GM12892 (cell line): ENCODE data around the gene ADARB2.

Source experiments
- POLR2A ChIP-seq: IDR thresholded peaks from 2 replicates; pipeline ENCODE4 v1.6.1; 2011; ENCODE audit warnings: low read depth, low read length, control low read depth
- POLR2AphosphoS5 ChIP-seq: IDR thresholded peaks from 2 replicates; pipeline ENCODE4 v1.6.1; 2011; ENCODE audit warnings: low read depth, low read length, control low read depth

GRCh38 chr10:1205450-1206030 lies 531.8 kb downstream of the ADARB2 start:
- TF ChIP-seq POLR2AphosphoS5 (no peak), POLR2A (no peak)
